GM23248 (cell line): ENCODE data around the gene TMEM74B. TPM values are rescaled to one million over a fixed set of nuclear protein-coding genes. Genes with fewer than 3 reads are reported as not detected.

ENCODE experiments used
- DNase-seq: peaks from one replicate; pipeline ENCODE4 v3.0.0-alpha.2; 2015
- H2AFZ ChIP-seq: fragments of 200-600 bp; sonication (generic); 2 replicates; pipeline ENCODE4 v1.6.1; 2016; ENCODE audit warnings: antibody characterized with exemption
- H3F3A ChIP-seq: fragments of 200-600 bp; sonication (generic); 2 replicates; pipeline ENCODE4 v1.6.1; 2016; ENCODE audit warnings: mild to moderate bottlenecking, antibody characterized with exemption, mixed run types; ENCODE audit not compliant: insufficient read depth
- H3K27ac ChIP-seq: fragments of 200-600 bp; sonication (generic); 2 replicates; pipeline ENCODE4 v1.5.1; 2016; ENCODE audit warnings: mild to moderate bottlenecking
- H3K27me3 ChIP-seq: fragments of 200-600 bp; sonication (generic); replicated peaks from 2 replicates; pipeline ENCODE4 v1.6.1; 2016; ENCODE audit warnings: mild to moderate bottlenecking; ENCODE audit not compliant: insufficient read depth
- H3K36me3 ChIP-seq: fragments of 200-600 bp; sonication (generic); 2 replicates; pipeline ENCODE4 v1.6.1; 2016; ENCODE audit warnings: low read depth, mild to moderate bottlenecking
- H3K4me1 ChIP-seq: fragments of 200-600 bp; sonication (generic); 2 replicates; pipeline ENCODE4 v1.6.1; 2016; ENCODE audit warnings: mild to moderate bottlenecking; ENCODE audit not compliant: insufficient read depth
- H3K4me2 ChIP-seq: fragments of 200-600 bp; sonication (generic); one replicate; pipeline ENCODE4 v1.6.1; 2016; ENCODE audit warnings: mild to moderate bottlenecking; ENCODE audit not compliant: unreplicated experiment
- H3K4me3 ChIP-seq: fragments of 200-600 bp; sonication (generic); 2 replicates; pipeline ENCODE4 v1.5.1; 2016; ENCODE audit warnings: mild to moderate bottlenecking
- H3K79me2 ChIP-seq: fragments of 200-600 bp; sonication (generic); 2 replicates; pipeline ENCODE4 v1.6.1; 2016; ENCODE audit warnings: mild to moderate bottlenecking; ENCODE audit not compliant: insufficient read depth
- H3K9ac ChIP-seq: fragments of 200-600 bp; sonication (generic); 2 replicates; pipeline ENCODE4 v1.6.1; 2016; ENCODE audit warnings: mild to moderate bottlenecking
- H3K9me2 ChIP-seq: fragments of 200-600 bp; sonication (generic); 2 replicates; pipeline ENCODE4 v1.6.1; 2016; ENCODE audit warnings: mixed run types, mild to moderate bottlenecking, moderate library complexity; ENCODE audit not compliant: insufficient read depth
- H3K9me3 ChIP-seq: fragments of 200-600 bp; sonication (generic); one replicate; pipeline ENCODE4 v1.6.1; 2017; ENCODE audit warnings: low read depth
- H4K20me1 ChIP-seq: fragments of 200-600 bp; sonication (generic); 2 replicates; pipeline ENCODE4 v1.6.0; 2016; ENCODE audit not compliant: insufficient read depth
- EZH2 ChIP-seq: fragments of 200-600 bp; sonication (generic); IDR thresholded peaks from 2 replicates; pipeline ENCODE4 v1.6.1; 2018; ENCODE audit warnings: antibody characterized with exemption, mild to moderate bottlenecking; ENCODE audit not compliant: insufficient read depth, poor library complexity, severe bottlenecking
- EZH2phosphoT487 ChIP-seq: fragments of 200-600 bp; sonication (generic); IDR thresholded peaks from 2 replicates; pipeline ENCODE4 v1.6.1; 2018; ENCODE audit warnings: antibody characterized with exemption, moderate library complexity, mild to moderate bottlenecking, low read depth; ENCODE audit not compliant: insufficient read depth
- WGBS, 2 experiments: methylation state at CpG; one replicate each; pipeline ENCODE4 v1.1.6; 2015 to 2017; ENCODE audit warnings: low lambda C conversion rate in 2 of 2, low coverage in 1 of 2; ENCODE audit errors: missing lambda C conversion rate in 2 of 2; 5-methylcytosine and 5-hydroxymethylcytosine counted together
- in situ Hi-C: fragments of 300-500 bp; cut with MboI; formaldehyde crosslinking; loops from 2 replicates; pipeline ENCODE4 v1.15.0; 2020
- polyA plus RNA-seq: library from polyadenylated mRNA; unstranded; fragments of >200 nt; fragmentation: Nextera tagmentation; extraction: Ambion mirVana; gene quantifications from 2 replicates; pipeline ENCODE4 v1.2.1, GENCODE V29; 2016
- total RNA-seq: library from RNA; depleted of rRNA; stranded (reverse); fragments of >200 nt; shearing (Covaris generic); gene quantifications from 2 replicates; pipeline ENCODE4 v1.2.3, GENCODE V29; 2014

TMEM74B gene
- total and polyA plus RNA-seq, 2 experiments from 2014 or later: 0.18 to 0.43 TPM

DNA sequence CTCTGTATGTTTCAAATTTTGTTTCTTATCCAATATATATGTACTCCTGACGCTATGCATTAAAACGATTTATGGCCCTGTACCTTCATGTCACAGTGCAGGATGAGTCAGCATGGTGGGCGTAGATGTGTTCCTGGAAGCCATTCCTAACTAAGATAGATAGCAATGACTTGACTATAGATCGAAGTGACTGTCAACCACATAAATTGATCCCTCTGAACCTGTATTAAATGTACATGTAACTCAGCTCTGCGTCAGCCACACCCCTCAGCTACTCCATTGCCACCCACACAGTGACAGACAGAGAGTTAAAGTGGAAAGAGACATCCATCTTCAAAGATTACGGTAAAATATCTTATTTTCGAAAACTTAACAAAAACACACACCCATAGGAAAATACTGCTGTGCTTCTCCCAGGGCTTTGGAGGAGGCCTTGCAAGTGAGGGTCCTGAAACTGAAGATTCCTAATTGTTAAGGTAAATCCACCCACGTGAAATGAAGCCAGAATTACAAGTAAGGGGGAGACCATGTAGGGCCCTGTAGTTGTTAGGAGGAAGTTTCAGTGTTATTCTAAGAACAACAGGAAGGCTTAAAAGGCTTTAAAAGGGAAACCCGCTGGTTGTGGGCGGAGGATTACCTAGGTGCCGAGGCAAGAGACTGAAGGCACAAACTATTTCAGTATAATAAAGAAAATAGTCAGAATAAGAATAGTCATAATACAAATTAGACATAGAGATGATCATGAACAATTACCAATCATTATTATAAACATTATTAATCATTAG, 30.8 kb upstream of the TMEM74B start:
- Histone ChIP-seq H3K4me1 (no peaks in the 10 kb centered on the region), H3K9me2 (no peaks in the 10 kb centered on the region), H4K20me1 (no peaks in the 10 kb centered on the region), H3K9me3 (no peaks in the 10 kb centered on the region), H3K79me2 (no peaks in the 10 kb centered on the region), H3F3A (no peaks in the 10 kb centered on the region), H3K36me3 (no peaks in the 10 kb centered on the region), H3K9ac (no peak overlapping the region), H2AFZ (no peak overlapping the region), H3K27me3 (no peaks in the 10 kb centered on the region; the same call in 1 of the 2 replicates), H3K4me3 (no peak overlapping the region), H3K27ac (no peak overlapping the region), H3K4me2 (no peak overlapping the region)
- no peak for DNase-seq
- WGBS, 2 experiments: 65 to 67% methylated on average over 11 of the region's 11 CpGs
- in situ Hi-C loops: loop anchor here (25.0 kb wide), 1 partner anchor 403 kb away; no protein-coding TSS in a partner anchor
- TF ChIP-seq EZH2 (no peak), EZH2phosphoT487 (no peak)

DNA sequence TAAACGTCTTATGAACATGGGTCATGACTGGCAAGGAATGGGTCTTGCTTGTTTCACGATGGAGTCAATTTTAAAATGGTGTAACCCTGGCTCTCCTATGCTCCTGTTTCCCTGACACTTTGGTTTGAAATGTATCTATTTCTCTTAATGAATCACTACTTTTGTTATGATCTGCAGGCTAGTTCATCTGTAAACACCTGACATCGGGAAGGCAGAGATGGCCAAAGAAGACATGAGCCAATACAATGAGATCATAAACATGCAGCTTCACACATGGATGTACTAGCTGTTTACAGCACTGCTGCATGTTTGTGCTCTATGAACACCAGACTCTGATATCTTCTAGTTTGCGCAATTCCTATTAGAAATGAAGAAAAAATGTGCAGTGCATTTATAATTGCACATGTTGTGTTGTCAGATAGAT, 30.1 kb upstream of the TMEM74B start:
- Histone ChIP-seq H3K27me3 (peaks cover 2% of the 10 kb centered on the region; the same call in 1 of the 2 replicates), H3K27ac (no peak overlapping the region), H3K4me3 (no peak overlapping the region), H4K20me1 (no peaks in the 10 kb centered on the region), H3K9me3 (no peaks in the 10 kb centered on the region), H2AFZ (no peak overlapping the region), H3K4me2 (no peak overlapping the region), H3K4me1 (no peaks in the 10 kb centered on the region), H3K79me2 (no peaks in the 10 kb centered on the region), H3K9me2 (no peaks in the 10 kb centered on the region), H3K9ac (no peak overlapping the region), H3F3A (no peaks in the 10 kb centered on the region), H3K36me3 (no peaks in the 10 kb centered on the region)
- in situ Hi-C loops: loop anchor here (25.0 kb wide), 1 partner anchor 403 kb away; no protein-coding TSS in a partner anchor
- 54 to 66% methylated on average over 4 of the region's 4 CpGs for WGBS, 2 experiments
- DNase-seq: no peak
- TF ChIP-seq EZH2phosphoT487 (no peak), EZH2 (no peak)

DNA sequence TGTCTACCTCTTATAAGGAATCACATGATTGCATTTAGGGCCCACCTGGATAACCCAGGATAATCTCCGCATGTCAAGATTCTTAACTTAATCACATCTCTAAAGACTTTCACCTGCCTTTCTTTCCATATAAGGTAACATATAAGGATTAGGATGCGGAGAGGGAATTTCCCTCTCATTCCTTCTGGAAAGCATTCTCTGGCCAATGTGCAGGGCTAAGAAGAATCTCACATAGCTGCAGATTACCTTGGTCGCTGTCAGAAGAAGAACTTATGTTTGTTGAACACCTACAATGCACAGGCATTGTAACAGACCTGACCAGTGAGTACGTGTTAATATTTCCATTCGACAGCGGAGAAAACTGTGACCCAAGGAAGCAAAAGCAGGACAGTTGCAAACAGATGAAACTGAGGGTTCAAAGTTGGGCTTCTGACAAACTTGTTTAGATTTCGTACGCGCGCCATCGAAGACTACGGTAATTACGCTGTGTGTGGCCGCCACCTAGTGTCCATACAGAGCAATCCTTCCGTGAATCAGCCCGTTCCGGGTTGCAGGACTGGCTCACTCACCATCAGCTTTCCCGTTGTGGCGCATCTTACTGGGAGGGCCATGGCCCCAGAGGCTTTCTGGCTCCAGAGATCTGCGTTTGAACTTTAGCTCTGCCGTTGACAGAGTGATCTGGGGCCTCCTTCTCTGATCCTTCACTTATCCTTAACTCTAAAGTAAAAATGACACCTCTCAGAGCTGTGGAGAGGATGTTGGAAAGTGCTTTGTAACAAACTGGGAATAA, 28.0 kb upstream of the TMEM74B start:
- H3F3A ChIP-seq: no peaks in the 10 kb centered on the region
- H2AFZ ChIP-seq: peak overlapping the region; percentile 74
- no peaks in the 10 kb centered on the region for H3K4me1 ChIP-seq
- in situ Hi-C loops: loop anchor here (25.0 kb wide), 1 partner anchor 401 kb away; no protein-coding TSS in a partner anchor
- DNase-seq: peak; percentile 92
- peaks cover 17% of the 10 kb centered on the region; the same call in 1 of the 2 replicates for H3K27me3 ChIP-seq
- H3K27ac ChIP-seq: no peak overlapping the region
- H3K9me2 ChIP-seq: no peaks in the 10 kb centered on the region
- H3K9me3 ChIP-seq: no peaks in the 10 kb centered on the region
- no peaks in the 10 kb centered on the region for H4K20me1 ChIP-seq
- no peak overlapping the region for H3K9ac ChIP-seq
- H3K79me2 ChIP-seq: no peaks in the 10 kb centered on the region
- TF ChIP-seq EZH2 (no peak), EZH2phosphoT487 (no peak)
- WGBS, 2 experiments: 11% methylated on average over 21 of the region's 21 CpGs
- no peaks in the 10 kb centered on the region for H3K36me3 ChIP-seq
- H3K4me2 ChIP-seq: peak overlapping the region; percentile 71
- peak overlapping the region; percentile 39; the same call in 1 of the 2 replicates for H3K4me3 ChIP-seq

DNA sequence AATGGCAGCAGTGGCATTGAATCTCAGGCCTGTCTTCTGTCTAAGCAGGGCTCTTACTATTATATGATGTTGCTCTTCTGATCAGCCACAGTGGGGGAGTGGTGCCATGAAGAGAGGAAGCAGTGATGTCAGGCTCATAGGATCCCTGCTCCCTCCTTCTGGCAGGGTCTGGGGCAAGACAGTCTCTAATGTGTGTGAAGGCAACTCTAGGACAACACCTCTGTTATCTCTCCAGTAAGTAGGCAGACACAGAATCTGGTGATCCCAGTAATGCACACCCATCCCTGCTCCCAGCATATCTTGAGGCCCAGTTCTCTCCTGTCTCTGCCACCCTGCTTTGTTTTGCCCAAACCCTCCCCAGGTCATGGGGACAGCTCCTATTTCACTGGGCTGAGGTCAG, 27.2 kb upstream of the TMEM74B start:
- TF ChIP-seq EZH2 (no peak), EZH2phosphoT487 (no peak)
- H3K27ac ChIP-seq: no peak overlapping the region
- H3K36me3 ChIP-seq: no peaks in the 10 kb centered on the region
- H4K20me1 ChIP-seq: no peaks in the 10 kb centered on the region
- in situ Hi-C loops: loop anchor here (25.0 kb wide), 1 partner anchor 400 kb away; no protein-coding TSS in a partner anchor
- peaks cover 25% of the 10 kb centered on the region for H3K27me3 ChIP-seq
- no peaks in the 10 kb centered on the region for H3F3A ChIP-seq
- DNase-seq: no peak
- H3K79me2 ChIP-seq: no peaks in the 10 kb centered on the region
- no peaks in the 10 kb centered on the region for H3K4me1 ChIP-seq
- no peaks in the 10 kb centered on the region for H3K9me2 ChIP-seq
- H2AFZ ChIP-seq: no peak overlapping the region
- no peak overlapping the region for H3K4me3 ChIP-seq
- H3K9ac ChIP-seq: no peak overlapping the region
- H3K4me2 ChIP-seq: no peak overlapping the region
- H3K9me3 ChIP-seq: no peaks in the 10 kb centered on the region
